Endothelial cell of umbilical vein (primary cell): Measurements from ENCODE around the gene PHF8. TPM values are rescaled to one million over a fixed set of nuclear protein-coding genes. Genes with fewer than 3 reads are reported as not detected.

Source experiments
- BruUV-seq: library from RNA; stranded (reverse); fragments of 400-500 nt; replicated peaks from 2 replicates; lab custom pipeline; 2021; lab: Mats Ljungman, UMichigan
- CTCF ChIA-PET: fragments of 300-600, 350-600 bp; sonication (Branson Sonifier 250); formaldehyde crosslinking; loops from one replicate; lab custom pipeline; 2021; ENCODE audit warnings: antibody characterized with exemption, inconsistent platforms; lab: Charles Lee
- POLR2A ChIA-PET: fragments of 300-600, 350-600 bp; sonication (Branson Sonifier 250); formaldehyde crosslinking; loops from one replicate; lab custom pipeline; 2021; ENCODE audit warnings: antibody characterized with exemption, inconsistent platforms; lab: Charles Lee
- DNase-seq: peaks from one replicate; pipeline ENCODE4 v3.0.0-alpha.2; 2011; ENCODE audit warnings: low read depth, low spot score
- FAIRE-seq: peaks from 2 replicates; lab custom pipeline; 2011; peaks lifted over from hg19 to GRCh38; lab: Jason Lieb, UNC
- H2AFZ ChIP-seq: 2 replicates; pipeline ENCODE4 v1.6.0; 2012; ENCODE audit warnings: low read depth, low read length, control low read depth, inconsistent platforms
- H3K27ac ChIP-seq: 2 replicates; pipeline ENCODE4 v1.5.1; 2011; ENCODE audit warnings: low read depth, mild to moderate bottlenecking, control low read depth, low read length, moderate library complexity; ENCODE audit not compliant: insufficient read depth
- H3K27me3 ChIP-seq, 2 experiments: 2 replicates each; pipeline versions ENCODE4 v1.6.0 to v1.6.1; 2011; ENCODE audit warnings: low read length in 2 of 2, mixed read lengths in 1 of 2; ENCODE audit not compliant: control insufficient read depth in 2 of 2, insufficient read depth in 2 of 2
- H3K36me3 ChIP-seq, 2 experiments: 2 replicates in 1 of 2; 3 replicates in 1 of 2; pipeline ENCODE4 v1.5.1; 2011; ENCODE audit warnings: low read length in 2 of 2, mild to moderate bottlenecking in 1 of 2, moderate library complexity in 1 of 2; ENCODE audit not compliant: control insufficient read depth in 2 of 2, insufficient read depth in 2 of 2; ENCODE audit errors: extremely low read depth in 1 of 2
- H3K4me1 ChIP-seq: 3 replicates; pipeline ENCODE4 v1.5.1; 2011; ENCODE audit warnings: mild to moderate bottlenecking, low read length; ENCODE audit not compliant: control insufficient read depth, insufficient read depth; ENCODE audit errors: extremely low read depth
- H3K4me2 ChIP-seq: 2 replicates; pipeline ENCODE4 v1.6.1; 2011; ENCODE audit warnings: low read length, control low read depth, mixed read lengths; ENCODE audit not compliant: insufficient read depth
- H3K4me3 ChIP-seq, 3 experiments: fragments of 200-600 bp in 1 of 3; sonication (generic), shearing (Covaris generic) in 1 of 3; replicated peaks in 1 of 3; 2 replicates each; pipeline ENCODE4 v1.5.1; 2011 to 2016; ENCODE audit warnings: control low read depth in 3 of 3, low read length in 3 of 3, mild to moderate bottlenecking in 2 of 3, inconsistent platforms in 1 of 3, low read depth in 1 of 3, moderate library complexity in 1 of 3; ENCODE audit not compliant: insufficient read depth in 1 of 3
- H3K79me2 ChIP-seq: 2 replicates; pipeline ENCODE4 v1.6.0; 2012; ENCODE audit warnings: low read length, inconsistent platforms; ENCODE audit not compliant: control insufficient read depth, insufficient read depth
- H3K9ac ChIP-seq: replicated peaks from 2 replicates; pipeline ENCODE3; 2011; ENCODE audit warnings: low read length, control low read depth; ENCODE audit not compliant: insufficient read depth; ENCODE audit errors: extremely low read depth
- H3K9me1 ChIP-seq: replicated peaks from 3 replicates; pipeline ENCODE4 v1.6.0; 2011; ENCODE audit warnings: mild to moderate bottlenecking, low read length; ENCODE audit not compliant: control insufficient read depth, insufficient read depth; ENCODE audit errors: extremely low read depth
- H3K9me3 ChIP-seq: replicated peaks from 2 replicates; pipeline ENCODE4 v1.5.1; 2012; ENCODE audit warnings: low read length, inconsistent platforms; ENCODE audit not compliant: control insufficient read depth, insufficient read depth
- H4K20me1 ChIP-seq: replicated peaks from 2 replicates; pipeline ENCODE3; 2011; ENCODE audit warnings: mild to moderate bottlenecking, low read length; ENCODE audit not compliant: control insufficient read depth, insufficient read depth; ENCODE audit errors: extremely low read depth
- CTCF ChIP-seq, 2 donors: IDR thresholded peaks; 1 replicate in 1 of 2; 2 replicates in 1 of 2; pipeline ENCODE4 v1.5.1; 2011; ENCODE audit warnings: low read length in 2 of 2, mild to moderate bottlenecking in 2 of 2, moderate library complexity in 2 of 2, control low read depth in 1 of 2, inconsistent platforms in 1 of 2, low read depth in 1 of 2; ENCODE audit not compliant: insufficient read depth in 1 of 2; ENCODE audit errors: extremely low read depth in 1 of 2
- EZH2 ChIP-seq: IDR thresholded peaks from 2 replicates; pipeline ENCODE4 v1.6.1; 2012; ENCODE audit warnings: borderline replicate concordance, low read depth, mild to moderate bottlenecking, moderate library complexity, low read length, inconsistent platforms; ENCODE audit not compliant: severe bottlenecking
- FOS ChIP-seq: IDR thresholded peaks from 2 replicates; pipeline ENCODE4 v1.6.1; 2011; ENCODE audit warnings: mild to moderate bottlenecking, low read length, moderate library complexity, borderline replicate concordance; ENCODE audit not compliant: insufficient read depth
- GATA2 ChIP-seq: IDR thresholded peaks from 2 replicates; pipeline ENCODE4 v1.7.0; 2011; ENCODE audit warnings: low read depth, mild to moderate bottlenecking, moderate library complexity, mixed read lengths, low read length; ENCODE audit not compliant: insufficient read length, insufficient read depth
- JUN ChIP-seq: IDR thresholded peaks from 2 replicates; pipeline ENCODE4 v1.6.1; 2011; ENCODE audit warnings: borderline replicate concordance, low read depth; ENCODE audit not compliant: insufficient read length, insufficient read depth
- MYC ChIP-seq: IDR thresholded peaks from one replicate; pipeline ENCODE4 v1.6.1; 2011; ENCODE audit warnings: mild to moderate bottlenecking, low read depth, low read length
- POLR2A ChIP-seq: IDR thresholded peaks from 2 replicates; pipeline ENCODE4 v1.6.1; 2012; ENCODE audit warnings: low read depth, mild to moderate bottlenecking, control low read depth, low read length
- POLR2AphosphoS5 ChIP-seq: IDR thresholded peaks from 2 replicates; pipeline ENCODE4 v1.6.1; 2012; ENCODE audit warnings: low read depth, mild to moderate bottlenecking, control low read depth, low read length, moderate library complexity; ENCODE audit not compliant: insufficient read depth
- dilution Hi-C: fragments of 300-500 bp; cut with MboI; formaldehyde crosslinking; loops from one replicate; pipeline ENCODE4 v1.15.0; 2019; ENCODE audit warnings: low sequenced_read_pairs; ENCODE audit not compliant: extremely low pct_ligation_motif_present
- intact Hi-C: fragments of 100-400 bp; cut with micrococcal nuclease; formaldehyde crosslinking; loops from one replicate; pipeline ENCODE4 v1.10.0; 2022
- polyA plus RNA-seq, 4 experiments: library from polyadenylated mRNA; depleted of rRNA in 3 of 4; stranded (reverse) in 3 of 4; unstranded in 1 of 4; fragments of >200 nt; gene quantifications; 2 replicates each; pipeline versions ENCODE4 v1.2.1 to v1.2.3, GENCODE V29; 2011 to 2012; ENCODE audit warnings: missing spikeins in 1 of 4
- total RNA-seq: library from RNA; stranded (reverse); gene quantifications from 2 replicates; pipeline ENCODE4 v1.2.3, GENCODE V29; 2021
- TF ChIP-seq, protein P1 (sequence below): IDR thresholded peaks from 2 replicates; pipeline ENCODE4 v1.6.1; 2011; ENCODE audit not compliant: insufficient read depth, insufficient read length

PHF8 gene
- total and polyA plus RNA-seq, 2 donors (not counting 3 experiments of a cell fraction or from before 2014, with no cell fraction given) = 10.9 to 25.5 TPM

- no peak overlapping the region for H3K4me2 ChIP-seq
- FAIRE-seq (no peak), DNase-seq (no peak)
- intact Hi-C loops = no loop called here
- no peak overlapping the region for H3K4me3 ChIP-seq
- no peaks in the 10 kb centered on the region for H3K27me3 ChIP-seq
- H3K79me2 ChIP-seq = no peaks in the 10 kb centered on the region
- no TSS peak for BruUV-seq
- H3K9me3 ChIP-seq = no peaks in the 10 kb centered on the region
- H3K9me1 ChIP-seq = no peaks in the 10 kb centered on the region
- H2AFZ ChIP-seq = no peak overlapping the region
- H3K36me3 ChIP-seq = no peaks in the 10 kb centered on the region
- CTCF ChIA-PET = no interaction called here
- H3K4me1 ChIP-seq = no peaks in the 10 kb centered on the region
- dilution Hi-C loops = no loop called here
- POLR2A ChIA-PET = no interaction called here
- H4K20me1 ChIP-seq = no peaks in the 10 kb centered on the region
- H3K27ac ChIP-seq = no peak overlapping the region
- TF ChIP-seq CTCF (IDR thresholded peaks at IDR 0.05; ENCODE audit: extremely low read depth in 1 of 2, insufficient read depth in 1 of 2, low read depth in 1 of 2, low read length in 2 of 2) (no peak), GATA2 (no peak), FOS (no peak), MYC (no peak), JUN (no peak), POLR2AphosphoS5 (no peak), EZH2 (no peak), POLR2A (no peak)
- TF ChIP-seq, protein P1, sequence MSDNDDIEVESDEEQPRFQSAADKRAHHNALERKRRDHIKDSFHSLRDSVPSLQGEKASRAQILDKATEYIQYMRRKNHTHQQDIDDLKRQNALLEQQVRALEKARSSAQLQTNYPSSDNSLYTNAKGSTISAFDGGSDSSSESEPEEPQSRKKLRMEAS = no peak
- no peak overlapping the region for H3K9ac ChIP-seq
Observed at GRCh38 chrX:53918702-53919101, 125.6 kb downstream of the PHF8 start.
